ENCODE results near the gene OSBPL7.
A peak's percentile ranks its signal among the peaks of the same experiment; 100 is the strongest.

Gene OSBPL7

DNA sequence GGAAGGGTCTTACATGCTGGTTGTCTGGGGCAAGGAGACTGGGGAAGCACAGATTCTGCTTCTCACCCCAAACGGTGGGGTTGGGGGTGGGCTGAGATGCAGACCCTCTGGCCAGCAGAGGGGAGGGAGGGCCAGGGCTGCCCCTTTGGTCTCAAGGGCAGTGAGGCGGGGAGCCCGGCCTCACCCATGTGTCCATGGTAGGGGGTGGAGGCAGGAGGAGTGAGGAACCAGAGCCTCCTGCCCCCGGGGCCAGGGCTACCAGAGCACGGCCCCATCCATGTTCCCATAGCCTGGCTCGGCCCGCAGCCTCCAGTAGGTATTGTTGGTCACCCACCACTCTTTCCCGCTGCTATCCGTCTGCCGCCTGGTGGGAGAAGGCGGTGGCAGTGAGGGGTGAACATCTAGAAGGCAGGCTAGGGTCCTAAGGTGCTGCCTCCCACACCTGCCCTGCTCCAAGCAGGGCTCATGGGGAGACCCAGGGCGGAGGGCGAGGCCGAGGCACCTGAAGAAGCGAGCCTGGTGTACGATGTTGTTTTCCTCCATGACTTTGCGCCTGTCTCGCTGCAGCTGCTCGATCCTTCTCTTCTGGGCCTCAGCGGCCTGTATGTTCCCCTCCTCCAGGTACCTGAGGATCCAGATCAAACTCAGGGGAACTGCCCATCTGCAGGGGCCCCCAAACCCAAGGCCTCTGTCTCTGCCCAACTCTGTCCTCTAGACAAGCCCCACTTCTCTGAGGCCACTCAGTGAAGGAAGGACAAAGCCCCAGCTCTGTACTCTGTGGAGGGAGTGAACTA lies 13.4 kb downstream of the OSBPL7 start:
- no peak for DNase-seq

DNA sequence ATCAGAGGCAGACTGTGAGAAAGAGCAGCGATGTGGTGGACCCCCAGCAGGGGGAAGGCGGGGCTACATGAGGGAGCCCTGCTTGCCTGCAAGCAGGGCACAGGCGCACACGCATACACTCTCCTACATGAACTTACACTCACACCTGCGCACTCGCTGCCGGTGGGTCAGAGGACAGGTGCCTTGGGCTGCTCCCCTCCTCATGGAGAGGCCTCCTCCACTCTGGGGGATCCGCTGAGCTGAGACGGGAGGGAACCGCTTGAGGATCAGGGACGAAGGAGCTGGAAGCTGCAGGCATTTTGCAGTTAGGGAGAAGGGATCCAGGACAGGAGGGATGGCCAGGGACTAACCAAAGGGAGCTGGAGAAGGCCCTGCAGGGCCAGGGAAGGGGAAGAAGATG lies 14.2 kb downstream of the OSBPL7 start:
- DNase-seq, result no peak

GRCh38 chr17:47806913-47807255 lies 14.7 kb downstream of the OSBPL7 start:
- DNase-seq, result no peak

DNA sequence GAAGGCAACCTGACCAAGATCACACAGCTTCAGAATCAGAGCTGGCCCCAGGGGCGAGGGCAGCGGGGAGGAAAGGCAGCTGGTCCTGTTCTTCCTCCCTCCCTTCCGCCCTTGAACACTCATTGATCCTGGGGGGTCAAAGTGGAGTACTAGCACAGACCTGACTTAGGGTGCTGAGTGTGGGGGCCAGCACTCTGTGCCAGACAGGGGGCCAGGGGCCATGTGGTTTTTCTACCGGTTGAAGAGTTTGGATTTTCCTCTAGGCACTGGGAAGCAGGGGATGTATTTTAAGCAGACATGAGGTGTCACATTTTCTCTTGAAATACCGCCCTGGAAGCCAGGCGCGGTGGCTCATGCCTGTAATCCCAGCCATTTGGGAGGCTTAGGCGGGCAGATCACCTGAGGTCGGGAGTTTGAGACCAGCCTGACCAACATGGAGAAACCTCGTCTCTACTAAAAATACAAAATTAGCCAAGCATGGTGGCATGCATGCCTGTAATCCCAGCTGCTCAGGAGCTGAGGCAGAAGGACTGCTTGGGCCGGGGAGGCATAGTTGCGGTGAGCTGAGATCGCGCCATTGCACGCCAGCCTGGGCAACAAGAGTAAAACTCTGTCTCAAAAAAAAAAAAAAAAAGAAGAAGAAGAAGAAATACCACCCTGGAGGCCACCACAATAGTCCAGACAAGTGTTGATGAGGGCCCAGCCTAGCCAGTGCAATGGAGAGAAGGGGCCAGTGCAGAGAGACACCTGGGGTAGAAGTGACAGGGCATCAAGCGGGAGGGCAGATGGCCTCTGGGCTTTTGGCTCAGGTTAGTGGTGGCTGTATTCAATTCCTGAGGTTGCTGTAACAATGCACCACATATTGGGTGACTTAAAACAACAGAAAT lies 15.3 kb downstream of the OSBPL7 start:
- no peak for DNase-seq

DNA sequence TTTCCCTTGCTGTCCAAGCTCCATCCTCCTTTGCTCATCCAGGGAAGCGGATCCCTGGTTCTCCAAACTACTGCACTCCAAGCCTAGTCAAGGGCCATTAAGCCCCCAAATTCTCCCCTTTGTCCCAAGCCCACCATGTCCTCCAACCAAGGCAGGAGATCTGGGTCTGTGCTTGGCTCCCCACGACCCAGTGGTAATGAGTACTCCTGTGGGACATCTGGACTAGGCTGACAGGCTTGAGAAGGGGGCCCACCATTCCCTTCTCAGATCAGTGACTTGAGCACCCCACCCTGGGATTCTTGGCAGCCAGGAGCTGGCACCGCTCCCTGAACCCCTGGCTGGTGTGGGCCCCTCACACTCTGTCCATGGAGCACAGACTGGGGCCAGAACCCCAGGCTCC lies 17.1 kb downstream of the OSBPL7 start:
- DNase-seq, result no peak

- no peak for DNase-seq
Measured at GRCh38 chr17:47803751-47804150, 17.8 kb downstream of the OSBPL7 start.

DNA sequence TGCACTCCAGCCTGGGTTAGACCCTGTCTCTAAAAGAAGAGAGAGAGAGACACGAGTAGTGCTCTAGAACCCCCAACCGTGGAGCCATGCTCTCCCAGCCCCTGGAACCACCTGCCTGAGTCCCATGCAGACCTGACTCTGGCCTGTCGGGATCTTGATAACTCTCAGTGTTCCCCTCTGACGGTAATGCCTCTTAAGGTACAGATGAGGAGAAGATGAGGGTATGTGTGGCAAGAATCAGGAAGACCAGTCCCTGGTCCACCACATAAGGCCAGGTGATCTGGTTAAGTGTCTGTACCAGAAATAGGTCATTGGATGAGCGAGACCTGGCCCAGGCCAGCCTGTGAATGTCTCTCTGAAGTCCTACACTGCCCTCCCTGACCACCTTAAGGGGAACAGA lies 18.4 kb downstream of the OSBPL7 start:
- no peak for DNase-seq

DNA sequence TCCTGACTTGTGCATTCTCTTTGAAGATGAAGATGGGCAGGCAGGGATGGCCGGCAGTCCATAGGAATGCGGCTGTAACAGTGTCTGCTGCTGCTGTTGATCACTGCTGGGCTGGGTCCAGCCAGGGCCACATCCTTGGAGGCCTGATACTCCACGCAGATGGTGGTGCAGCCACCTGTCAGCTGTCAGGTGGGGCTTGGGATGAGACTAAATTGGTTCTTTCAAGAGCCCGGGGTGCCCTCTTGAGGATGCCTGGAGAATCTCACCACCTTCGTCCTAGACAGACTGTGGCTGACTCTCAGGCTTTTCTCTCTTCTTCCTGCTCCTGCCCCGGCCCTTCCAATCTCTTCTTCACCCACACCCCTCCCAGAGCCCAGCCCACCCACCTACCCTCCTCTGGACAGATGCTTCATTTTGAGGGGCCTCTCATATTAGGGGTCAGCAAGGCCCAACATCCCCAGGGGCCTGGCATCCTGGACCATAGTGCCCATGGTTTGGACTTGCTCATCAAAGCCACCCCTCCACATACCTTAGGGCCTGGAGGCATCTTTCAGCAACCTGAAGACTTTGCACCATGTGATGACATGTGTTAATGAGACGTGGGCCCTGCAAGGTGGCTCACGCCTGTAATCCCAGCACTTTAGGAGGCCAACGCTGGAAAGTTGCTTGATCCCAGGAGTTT lies 19.1 kb downstream of the OSBPL7 start:
- peak in 17 of 56 donors; percentile 2 to 39 (median 11) for DNase-seq

DNA sequence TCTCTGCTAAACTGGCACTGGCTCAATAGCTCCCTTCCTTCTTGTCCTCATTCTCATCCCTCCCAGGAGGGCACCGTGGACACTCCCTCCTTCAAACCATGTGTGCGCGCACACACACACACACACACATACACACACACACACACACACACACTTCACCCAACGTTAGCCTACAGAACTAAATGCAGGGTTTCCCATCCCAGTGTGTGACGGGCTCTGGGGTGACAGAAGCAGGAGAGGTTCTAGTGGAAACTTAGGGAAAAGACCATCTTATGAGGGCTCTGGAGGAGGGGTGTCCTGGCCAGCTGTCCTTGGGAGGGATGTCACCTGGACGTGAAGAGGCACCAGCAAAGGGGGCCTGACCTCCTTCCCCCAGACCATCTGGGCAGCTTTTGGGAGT lies 19.7 kb downstream of the OSBPL7 start:
- no peak for DNase-seq

- no peak for DNase-seq
Measured at GRCh38 chr17:47801176-47801765, 20.3 kb downstream of the OSBPL7 start.

DNA sequence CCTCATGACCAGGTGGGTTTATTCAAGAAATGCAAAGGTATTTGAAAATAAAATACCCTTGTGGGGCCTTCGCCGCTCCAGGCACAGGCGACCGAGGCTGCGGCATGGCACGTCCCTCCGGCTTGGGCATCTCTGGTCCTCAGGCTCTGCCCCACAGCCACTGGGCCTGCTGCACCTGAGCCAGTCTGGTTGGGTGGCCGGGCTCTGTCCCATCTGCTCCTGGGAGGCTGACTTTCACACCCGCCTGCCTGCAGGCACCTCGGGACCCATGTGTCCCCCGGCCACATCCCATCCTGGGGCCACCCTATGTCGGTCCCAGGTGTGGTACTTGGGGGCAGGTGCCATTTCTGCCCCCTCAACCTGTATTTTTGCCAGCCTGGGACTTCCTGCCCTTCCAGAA lies 20.9 kb downstream of the OSBPL7 start:
- no peak for DNase-seq

DNA sequence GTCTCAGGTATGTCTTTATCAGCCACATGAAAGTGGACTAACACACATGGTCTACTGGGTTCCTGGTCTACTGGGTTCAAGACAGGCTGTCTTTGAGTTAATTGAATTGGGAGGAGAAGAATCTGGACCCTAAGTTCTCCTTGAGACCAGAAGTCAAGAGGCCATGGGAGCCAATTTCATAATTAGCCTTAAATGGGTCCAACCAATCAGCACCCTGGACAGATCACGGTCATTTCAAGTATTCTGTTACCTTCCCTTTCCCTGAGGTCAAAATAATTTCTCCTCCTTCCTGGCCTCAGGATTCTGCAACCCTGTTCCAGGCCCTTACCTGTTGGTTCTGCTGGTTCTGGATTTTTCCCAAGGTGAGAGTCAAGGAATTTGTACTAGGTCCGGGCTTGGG lies 23.8 kb downstream of the OSBPL7 start:
- no peak for DNase-seq

DNA sequence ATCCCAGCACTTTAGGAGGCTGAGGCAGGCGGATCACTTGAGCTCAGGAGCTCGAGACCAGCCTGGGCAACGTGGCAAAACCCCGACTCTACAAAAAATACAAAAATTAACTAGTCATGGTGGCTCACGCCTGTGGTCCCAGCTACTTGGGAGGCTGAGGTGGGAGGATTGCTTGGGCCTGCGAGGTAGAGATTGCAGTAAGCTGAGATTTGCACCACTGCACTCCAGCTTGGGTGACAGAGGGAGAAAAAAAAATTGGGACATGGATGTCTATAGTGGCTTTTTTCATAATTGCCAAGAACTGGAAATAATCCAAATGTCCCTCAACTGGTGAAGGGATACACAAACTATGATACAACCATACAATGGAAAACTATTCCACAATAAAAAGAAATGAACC lies 28.6 kb downstream of the OSBPL7 start:
- DNase-seq, result no peak

GRCh38 chr17:47792457-47792856 lies 29.1 kb downstream of the OSBPL7 start:
- DNase-seq, result no peak

GRCh38 chr17:47791025-47791424 lies 30.6 kb downstream of the OSBPL7 start:
- DNase-seq, result no peak

DNA sequence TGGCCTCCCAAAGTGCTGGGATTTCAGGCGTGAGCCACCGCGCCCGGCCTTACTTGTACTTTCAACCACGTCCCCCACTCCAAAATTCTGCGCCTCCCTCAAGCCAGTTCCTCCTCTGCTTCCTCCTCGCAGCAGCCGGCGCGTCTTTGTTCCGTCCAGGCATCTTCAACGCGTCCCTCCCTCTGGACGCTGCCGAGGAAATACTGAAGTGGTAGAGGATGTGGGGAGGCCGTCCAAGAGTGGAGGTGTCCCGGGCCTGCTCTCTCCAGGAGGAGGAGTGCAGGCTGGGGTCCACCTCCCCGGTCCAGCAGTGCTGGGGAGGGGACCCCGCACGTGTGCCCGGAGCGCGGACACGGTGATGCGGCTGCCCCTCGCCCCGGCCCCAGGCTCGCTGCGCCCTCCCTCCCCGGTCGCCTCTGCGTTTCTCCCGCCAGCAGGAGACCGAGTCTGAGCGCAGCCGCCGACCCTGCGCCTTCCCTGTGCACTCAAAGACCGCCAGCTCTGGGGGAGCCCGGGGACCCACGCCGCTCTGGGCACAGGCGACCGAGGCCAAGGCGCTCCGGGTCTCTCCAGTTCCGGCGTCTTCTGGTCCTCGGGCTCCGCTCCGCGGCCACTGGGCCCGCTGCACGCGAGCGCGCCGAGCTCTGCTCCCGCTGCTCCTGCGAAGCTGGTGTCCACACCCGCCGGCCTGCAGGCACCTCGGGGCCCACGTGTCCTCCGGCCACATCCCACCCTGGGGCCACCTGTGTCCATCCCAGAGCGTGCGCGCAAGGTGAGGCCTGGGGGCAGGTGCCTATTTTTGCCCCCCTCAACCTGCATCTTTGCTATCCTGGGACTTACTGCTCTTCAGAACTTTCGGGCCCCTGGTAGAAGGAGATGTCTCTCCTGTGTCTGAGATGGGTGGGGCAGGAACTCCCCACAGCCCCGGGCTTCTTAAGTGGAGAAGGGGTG lies 31.7 kb downstream of the OSBPL7 start:
- DNase-seq, result peak in 25 of 56 donors; percentile 2 to 65 (median 19)

DNA sequence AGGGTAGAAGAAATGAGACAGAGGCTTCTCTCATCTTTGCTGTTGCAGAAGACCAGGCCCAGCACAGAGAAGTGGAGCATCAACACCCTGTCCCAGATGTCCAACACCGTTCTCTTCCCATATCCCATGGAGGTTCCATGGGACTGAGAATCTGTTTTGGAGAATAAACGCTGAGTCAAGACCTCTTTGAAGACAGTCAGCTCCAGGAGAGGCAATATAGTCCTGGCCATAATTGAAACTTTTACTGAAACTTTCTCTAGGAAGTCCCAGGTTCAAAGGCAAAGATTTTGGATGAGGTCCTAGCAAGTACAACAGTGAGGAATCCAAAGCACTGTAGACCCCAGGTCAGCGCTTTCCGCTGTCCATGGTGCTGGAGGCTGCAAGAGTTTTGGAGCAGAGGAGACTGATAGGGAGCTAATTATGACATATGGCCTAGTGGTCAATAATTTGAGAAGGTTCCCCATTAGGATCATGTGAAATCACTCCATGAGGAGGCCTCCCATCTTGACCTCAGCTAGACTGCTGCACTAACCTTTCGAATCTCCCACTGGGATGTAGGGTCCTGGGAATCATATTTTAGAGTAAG lies 36.0 kb downstream of the OSBPL7 start:
- no peak for DNase-seq

- no peak for DNase-seq
Measured at GRCh38 chr17:47781397-47781796, 40.2 kb downstream of the OSBPL7 start.

DNA sequence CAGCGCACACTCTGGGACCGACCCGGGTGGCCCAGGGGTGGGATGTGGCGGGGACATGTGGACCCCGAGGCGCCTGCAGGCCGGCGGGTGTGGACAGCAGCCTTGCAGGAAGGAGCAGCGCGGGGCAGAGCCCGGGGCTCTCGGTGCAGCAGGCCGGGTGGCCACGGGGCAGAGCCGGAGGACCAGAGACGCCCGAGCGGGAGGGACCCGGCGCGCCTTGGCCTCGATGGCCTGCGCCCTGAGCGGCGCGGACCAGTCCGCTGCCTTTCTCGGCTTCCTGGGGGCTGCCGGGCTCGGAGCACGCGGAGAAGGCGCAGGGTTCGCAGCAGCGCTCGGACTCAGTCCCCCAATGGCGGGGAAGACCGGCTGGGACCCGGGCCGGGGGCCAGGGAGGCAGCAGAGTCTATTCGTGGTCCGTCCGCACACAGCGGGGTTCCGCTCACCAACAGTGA lies 43.4 kb downstream of the OSBPL7 start:
- DNase-seq, result no peak
